ENCODE results near the gene CDIP1. TPM values are rescaled to one million over a fixed set of nuclear protein-coding genes. Genes with fewer than 3 reads are reported as not detected.

Gene CDIP1
- total and polyA plus RNA-seq, 8 donors, result 13.6 to 24.4 (median 18.9) TPM

GRCh38 chr16:4507588-4508345 lies 30.8 kb downstream of the CDIP1 start:
- H3K9me3 ChIP-seq, result no peaks in the 10 kb centered on the region
- no peak overlapping the region for H3K4me3 ChIP-seq
- no peak overlapping the region for H3K27ac ChIP-seq
- intact Hi-C loops (cut with DNase I), result no loop called here
- TF ChIP-seq, protein P1, sequence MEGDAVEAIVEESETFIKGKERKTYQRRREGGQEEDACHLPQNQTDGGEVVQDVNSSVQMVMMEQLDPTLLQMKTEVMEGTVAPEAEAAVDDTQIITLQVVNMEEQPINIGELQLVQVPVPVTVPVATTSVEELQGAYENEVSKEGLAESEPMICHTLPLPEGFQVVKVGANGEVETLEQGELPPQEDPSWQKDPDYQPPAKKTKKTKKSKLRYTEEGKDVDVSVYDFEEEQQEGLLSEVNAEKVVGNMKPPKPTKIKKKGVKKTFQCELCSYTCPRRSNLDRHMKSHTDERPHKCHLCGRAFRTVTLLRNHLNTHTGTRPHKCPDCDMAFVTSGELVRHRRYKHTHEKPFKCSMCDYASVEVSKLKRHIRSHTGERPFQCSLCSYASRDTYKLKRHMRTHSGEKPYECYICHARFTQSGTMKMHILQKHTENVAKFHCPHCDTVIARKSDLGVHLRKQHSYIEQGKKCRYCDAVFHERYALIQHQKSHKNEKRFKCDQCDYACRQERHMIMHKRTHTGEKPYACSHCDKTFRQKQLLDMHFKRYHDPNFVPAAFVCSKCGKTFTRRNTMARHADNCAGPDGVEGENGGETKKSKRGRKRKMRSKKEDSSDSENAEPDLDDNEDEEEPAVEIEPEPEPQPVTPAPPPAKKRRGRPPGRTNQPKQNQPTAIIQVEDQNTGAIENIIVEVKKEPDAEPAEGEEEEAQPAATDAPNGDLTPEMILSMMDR (IDR thresholded peaks at IDR 0.05), result no peak
- peaks cover 3 to 39% (median 13%) of the 10 kb centered on the region in 3 donors for H3K36me3 ChIP-seq
- no peak for ATAC-seq
- FAIRE-seq, result no peak
- H3K27me3 ChIP-seq, result no peaks in the 10 kb centered on the region
- DNase-seq, result no peak
- H3K4me1 ChIP-seq, result peaks cover 0 to 3% (median 0%) of the 10 kb centered on the region in 3 donors
- 90% methylated on average over 17 of the region's 17 CpGs for WGBS, 2 donors

GRCh38 chr16:4506450-4506849 lies 32.1 kb downstream of the CDIP1 start:
- TF ChIP-seq, protein P1 (IDR thresholded peaks at IDR 0.05), result peak; percentile 63 to 75 (median 74)
- Histone ChIP-seq H3K4me3 (no peak overlapping the region), H3K36me3 (peaks cover 0 to 29% (median 13%) of the 10 kb centered on the region in 3 donors), H3K4me1 (peaks cover 3 to 9% (median 4%) of the 10 kb centered on the region in 3 donors), H3K27me3 (no peaks in the 10 kb centered on the region), H3K9me3 (no peaks in the 10 kb centered on the region), H3K27ac (no peak overlapping the region)
- no peak for FAIRE-seq
- intact Hi-C loops (cut with DNase I), result no loop called here
- DNase-seq, result peak in 3 of 6 donors; percentile 52 to 72 (median 56)
- WGBS, 2 donors, result 1 to 6% methylated on average over 3 of the region's 3 CpGs
- ATAC-seq, result peak; percentile 75 to 87 (median 84)

- Histone ChIP-seq H3K27ac (no peak overlapping the region), H3K9me3 (no peaks in the 10 kb centered on the region), H3K4me1 (peaks cover 10 to 18% (median 11%) of the 10 kb centered on the region in 3 donors), H3K36me3 (peaks cover 0 to 26% (median 13%) of the 10 kb centered on the region in 3 donors), H3K27me3 (no peaks in the 10 kb centered on the region), H3K4me3 (no peak overlapping the region)
- intact Hi-C loops (cut with DNase I), result no loop called here
- FAIRE-seq, result no peak
- DNase-seq, result no peak
- ATAC-seq, result no peak
- WGBS, 2 donors, result 81 to 89% methylated on average over 13 of the region's 13 CpGs
- TF ChIP-seq, protein P1 (IDR thresholded peaks at IDR 0.05), result no peak
Observed at GRCh38 chr16:4505356-4506147, 33.0 kb downstream of the CDIP1 start.

DNA sequence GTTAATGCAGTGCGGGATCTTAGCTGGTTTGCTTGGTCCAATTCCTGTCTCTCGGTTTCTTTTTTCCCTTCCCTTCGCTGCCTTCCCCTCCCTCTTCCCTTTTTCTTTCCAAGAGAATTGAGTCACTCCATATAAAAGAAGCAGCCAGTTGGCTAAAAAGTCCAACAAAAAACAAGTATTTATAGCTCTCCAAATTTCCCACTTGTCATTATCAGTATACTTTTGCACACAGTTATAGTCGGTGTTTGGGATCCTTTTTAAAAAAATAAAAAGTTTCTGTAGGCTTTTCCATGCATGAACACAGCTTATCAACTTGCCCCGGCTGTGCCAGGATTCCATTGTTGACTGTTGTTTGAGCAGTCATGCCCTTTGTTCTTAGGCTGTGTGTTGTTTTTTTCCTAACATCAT lies 37.5 kb downstream of the CDIP1 start:
- peak overlapping the region in 1 of 4 donors; percentile 6 for H3K4me3 ChIP-seq
- peak overlapping the region; percentile 36 to 89 (median 69) for H3K27ac ChIP-seq
- no peaks in the 10 kb centered on the region for H3K36me3 ChIP-seq
- intact Hi-C loops (cut with DNase I), result no loop called here
- ATAC-seq (peak; percentile 66 to 77 (median 76)), DNase-seq (peak in 2 of 6 donors; percentile 47 to 78), FAIRE-seq (no peak)
- no peaks in the 10 kb centered on the region for H3K9me3 ChIP-seq
- no peaks in the 10 kb centered on the region for H3K27me3 ChIP-seq
- TF ChIP-seq, protein P1 (IDR thresholded peaks at IDR 0.05), result no peak
- 15 to 20% methylated on average over 5 of the region's 5 CpGs for WGBS, 2 donors
- H3K4me1 ChIP-seq, result peaks cover 20 to 36% (median 24%) of the 10 kb centered on the region in 3 donors

Measured in pancreas (tissue), 10 donors.